Lower leg skin (tissue), 4 donors: ENCODE data around the gene ASIC2. TPM values are rescaled to one million over a fixed set of nuclear protein-coding genes. Genes with fewer than 3 reads are reported as not detected.

Experiments
- DNase-seq, 2 donors: peaks; one replicate each; pipeline ENCODE4 v3.0.0-alpha.2; 2019; ENCODE audit warnings: low spot score in 2 of 2
- H3K4me3 ChIP-seq: fragments of 200-600 bp; sonication (generic); 2 replicates; pipeline ENCODE4 v1.5.1; 2017; ENCODE audit warnings: mild to moderate bottlenecking, low read depth; ENCODE audit not compliant: poor library complexity, severe bottlenecking
- CTCF ChIP-seq, 3 donors: fragments of 450-650 bp; IDR thresholded peaks; one replicate each; pipeline ENCODE4 v1.5.1; 2016; ENCODE audit warnings: antibody characterized with exemption in 3 of 3, mild to moderate bottlenecking in 3 of 3, moderate library complexity in 2 of 3
- POLR2A ChIP-seq, 2 donors: fragments of 450-650 bp; IDR thresholded peaks; one replicate each; pipeline ENCODE4 v1.6.1; 2016 to 2017; ENCODE audit warnings: antibody characterized with exemption in 2 of 2, mild to moderate bottlenecking in 1 of 2, moderate library complexity in 1 of 2
- WGBS, 2 donors: methylation state at CpG; one replicate each; pipeline ENCODE4 v1.1.5; 2018; 5-methylcytosine and 5-hydroxymethylcytosine counted together
- intact Hi-C: fragments of 100-400 bp; cut with DNase I; formaldehyde crosslinking; loops from one replicate; pipeline ENCODE4 v1.15.0; 2023; ENCODE audit warnings: low total_unique reads
- total RNA-seq, 4 donors: library from RNA; depleted of rRNA; stranded (reverse); fragments of >200 nt; gene quantifications; one replicate each; pipeline ENCODE4 v1.1.0, GENCODE V29; 2016

The ASIC2 gene
- total RNA-seq, 4 donors from 2014 or later, result 0.21 TPM; not detected in 3

GRCh38 chr17:33261820-33262219, 31.3 kb downstream of the ASIC2 start:
- WGBS, 2 donors, result 76 to 89% methylated on average over 10 of the region's 10 CpGs
- DNase-seq, result no peak
- intact Hi-C loops, result no loop called here
- no peak overlapping the region for H3K4me3 ChIP-seq
- TF ChIP-seq POLR2A (IDR thresholded peaks at IDR 0.05) (no peak), CTCF (IDR thresholded peaks at IDR 0.05) (no peak)

GRCh38 chr17:33260638-33261037, 32.5 kb downstream of the ASIC2 start:
- no peak for TF ChIP-seq POLR2A (IDR thresholded peaks at IDR 0.05)
- no peak for TF ChIP-seq CTCF (IDR thresholded peaks at IDR 0.05)
- no peak overlapping the region for H3K4me3 ChIP-seq
- no peak for DNase-seq
- intact Hi-C loops, result no loop called here
- WGBS, 2 donors, result 58 to 69% methylated on average over 10 of the region's 10 CpGs

- WGBS, 2 donors, result 82 to 87% methylated on average over 3 of the region's 3 CpGs
- no peak overlapping the region for H3K4me3 ChIP-seq
- TF ChIP-seq CTCF (IDR thresholded peaks at IDR 0.05) (no peak), POLR2A (IDR thresholded peaks at IDR 0.05) (no peak)
- intact Hi-C loops, result no loop called here
- no peak for DNase-seq
These were observed 34.8 kb downstream of the ASIC2 start for GRCh38 chr17:33258296-33258695.

- intact Hi-C loops, result no loop called here
- TF ChIP-seq CTCF (IDR thresholded peaks at IDR 0.05) (no peak), POLR2A (IDR thresholded peaks at IDR 0.05) (no peak)
- DNase-seq, result no peak
- H3K4me3 ChIP-seq, result no peak overlapping the region
- 78 to 86% methylated on average over 2 of the region's 2 CpGs for WGBS, 2 donors
These were observed 47.9 kb downstream of the ASIC2 start for GRCh38 chr17:33245183-33245582.

GRCh38 chr17:33243732-33244131, 49.4 kb downstream of the ASIC2 start:
- DNase-seq, result no peak
- WGBS, 2 donors, result 93 to 98% methylated on average over 3 of the region's 3 CpGs
- H3K4me3 ChIP-seq, result no peak overlapping the region
- TF ChIP-seq CTCF (IDR thresholded peaks at IDR 0.05), result no peak
- no peak for TF ChIP-seq POLR2A (IDR thresholded peaks at IDR 0.05)
- intact Hi-C loops, result no loop called here

- intact Hi-C loops, result no loop called here
- H3K4me3 ChIP-seq, result no peak overlapping the region
- DNase-seq, result no peak
- TF ChIP-seq POLR2A (IDR thresholded peaks at IDR 0.05), result no peak
- no peak for TF ChIP-seq CTCF (IDR thresholded peaks at IDR 0.05)
- WGBS, 2 donors, result 75 to 83% methylated on average over 8 of the region's 8 CpGs
These were observed 50.5 kb downstream of the ASIC2 start for GRCh38 chr17:33242375-33243124.
